HPDE6-E6E7 (cell line): Measurements from ENCODE around the gene MYO3A.

Source experiments
- DNase-seq: peaks from one replicate; pipeline ENCODE4 v3.0.0; 2011; ENCODE audit warnings: missing footprints; ENCODE audit errors: extremely low spot score

MYO3A gene

GRCh38 chr10:26214004-26214403, 280.0 kb downstream of the MYO3A start:
- no peak for DNase-seq

- no peak for DNase-seq
Measured at GRCh38 chr10:26214551-26215395, 280.7 kb downstream of the MYO3A start.

- DNase-seq: no peak
Measured at GRCh38 chr10:26215396-26215934, 281.4 kb downstream of the MYO3A start.

GRCh38 chr10:26215935-26216584, 282.0 kb downstream of the MYO3A start:
- DNase-seq: no peak

- DNase-seq: no peak
Measured at GRCh38 chr10:26216585-26217395, 282.8 kb downstream of the MYO3A start, which contains the start of gene GAD2. Gene GAD2, plus strand, starts transcription at chr10:26216774. Its CDS starts 36 bp downstream, at chr10:26216810.

- DNase-seq: no peak
Measured at GRCh38 chr10:26217396-26218086, 283.5 kb downstream of the MYO3A start.

GRCh38 chr10:26219676-26220075, 285.6 kb downstream of the MYO3A start:
- DNase-seq: no peak

- no peak for DNase-seq
Measured at GRCh38 chr10:26220901-26221300, 286.9 kb downstream of the MYO3A start.

- DNase-seq: no peak
Measured at GRCh38 chr10:26221541-26221940, 287.5 kb downstream of the MYO3A start.

- no peak for DNase-seq
Measured at GRCh38 chr10:26222563-26222962, 288.5 kb downstream of the MYO3A start.

GRCh38 chr10:26225322-26225721, 291.3 kb downstream of the MYO3A start:
- DNase-seq: no peak

- DNase-seq: no peak
Measured at GRCh38 chr10:26227786-26228185, 293.8 kb downstream of the MYO3A start.

- no peak for DNase-seq
Measured at GRCh38 chr10:26232174-26232573, 298.1 kb downstream of the MYO3A start.

- DNase-seq: no peak
Measured at GRCh38 chr10:26235761-26236160, 301.7 kb downstream of the MYO3A start.

- no peak for DNase-seq
Measured at GRCh38 chr10:26238378-26238777, 304.3 kb downstream of the MYO3A start.

- DNase-seq: no peak
Measured at GRCh38 chr10:26242706-26243350, 308.8 kb downstream of the MYO3A start.

- DNase-seq: no peak
Measured at GRCh38 chr10:26243351-26243720, 309.3 kb downstream of the MYO3A start.

- DNase-seq: no peak
Measured at GRCh38 chr10:26249681-26250080, 315.7 kb downstream of the MYO3A start.

GRCh38 chr10:26251925-26252324, 317.9 kb downstream of the MYO3A start:
- DNase-seq: no peak

GRCh38 chr10:26254616-26255015, 320.6 kb downstream of the MYO3A start:
- DNase-seq: no peak

- DNase-seq: no peak
Measured at GRCh38 chr10:26259341-26259740, 325.3 kb downstream of the MYO3A start.
